NCI-H69 (cell line): ENCODE data around the gene RYR3.
A peak's percentile ranks its signal among the peaks of the same experiment; 100 is the strongest.
"Not testable (repeated sequence)": the region's sequence is repeated elsewhere in the genome, so short reads cannot be mapped to it uniquely, and the experiment has no call there.

ENCODE experiments used
- DNase-seq: peaks from one replicate; lab custom pipeline; 2025; lab: John Stamatoyannopoulos, UW

The RYR3 gene

DNA sequence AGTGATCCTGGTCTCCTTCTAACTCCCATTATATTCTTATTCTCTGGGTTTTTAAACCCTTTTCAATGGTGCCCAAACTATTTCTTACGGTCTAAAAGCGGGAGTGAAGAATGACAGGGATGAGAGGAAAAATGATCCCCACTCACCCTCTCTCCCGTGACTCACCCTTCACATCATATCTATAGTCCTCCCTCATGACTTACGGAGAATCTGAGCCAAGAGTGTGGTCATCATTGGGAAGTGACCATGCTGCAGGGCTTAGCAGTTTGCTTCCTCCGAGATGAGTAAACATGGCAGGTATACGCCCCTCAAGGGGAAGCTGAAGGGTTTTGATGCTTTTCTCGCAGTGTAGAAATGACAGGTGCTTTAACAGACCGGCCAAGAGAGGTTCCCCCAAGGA lies 274.0 kb downstream of the RYR3 start:
- DNase-seq = no peak

GRCh38 chr15:33586786-33587697 lies 276.3 kb downstream of the RYR3 start:
- no peak for DNase-seq

GRCh38 chr15:33587773-33588172 lies 277.0 kb downstream of the RYR3 start:
- no peak for DNase-seq

DNA sequence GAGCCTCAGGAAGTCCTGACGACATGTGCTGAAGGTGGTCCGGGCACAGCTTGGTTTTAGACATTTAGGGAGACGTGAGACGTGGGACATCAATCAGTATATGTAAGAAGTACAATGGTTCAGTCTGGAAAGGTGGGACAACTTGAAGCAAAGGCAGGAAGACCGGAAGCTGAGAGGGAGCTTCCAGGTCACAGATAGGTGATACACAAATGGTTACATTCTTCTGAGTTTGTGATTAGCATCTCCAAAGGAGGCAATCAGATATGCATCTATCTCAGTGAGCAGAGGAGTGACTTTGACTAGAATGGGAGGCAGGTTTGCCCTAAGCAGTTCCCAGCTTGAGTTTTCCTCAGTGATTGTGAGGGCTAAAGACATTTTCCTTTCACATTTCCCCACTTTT lies 282.1 kb downstream of the RYR3 start:
- DNase-seq = no peak

- not testable (repeated sequence) for DNase-seq
These were observed 287.6 kb downstream of the RYR3 start for GRCh38 chr15:33598382-33598781.

GRCh38 chr15:33600212-33600611 lies 289.4 kb downstream of the RYR3 start:
- DNase-seq = no peak

- no peak for DNase-seq
These were observed 290.7 kb downstream of the RYR3 start for GRCh38 chr15:33601461-33601860.

DNA sequence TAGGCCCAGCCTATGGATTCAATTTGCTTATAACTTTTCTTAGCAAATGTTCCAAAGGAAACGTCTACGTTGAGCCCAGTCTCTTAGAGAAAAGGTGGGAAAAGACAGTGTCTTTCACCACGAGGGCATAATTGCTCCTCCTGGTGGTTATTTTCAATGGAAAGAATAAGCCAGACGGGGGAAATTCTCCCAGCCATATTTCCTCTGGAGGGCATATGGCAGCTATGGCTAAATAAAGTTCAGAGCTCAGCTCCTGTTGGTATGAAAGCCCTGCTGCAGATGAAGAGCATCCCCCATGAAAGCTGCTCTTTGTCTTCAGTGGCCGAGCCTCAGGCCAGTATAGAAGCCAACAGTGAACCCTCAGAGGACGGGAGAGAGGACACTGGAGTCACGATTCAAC lies 297.9 kb downstream of the RYR3 start:
- DNase-seq = peak; percentile 47

DNA sequence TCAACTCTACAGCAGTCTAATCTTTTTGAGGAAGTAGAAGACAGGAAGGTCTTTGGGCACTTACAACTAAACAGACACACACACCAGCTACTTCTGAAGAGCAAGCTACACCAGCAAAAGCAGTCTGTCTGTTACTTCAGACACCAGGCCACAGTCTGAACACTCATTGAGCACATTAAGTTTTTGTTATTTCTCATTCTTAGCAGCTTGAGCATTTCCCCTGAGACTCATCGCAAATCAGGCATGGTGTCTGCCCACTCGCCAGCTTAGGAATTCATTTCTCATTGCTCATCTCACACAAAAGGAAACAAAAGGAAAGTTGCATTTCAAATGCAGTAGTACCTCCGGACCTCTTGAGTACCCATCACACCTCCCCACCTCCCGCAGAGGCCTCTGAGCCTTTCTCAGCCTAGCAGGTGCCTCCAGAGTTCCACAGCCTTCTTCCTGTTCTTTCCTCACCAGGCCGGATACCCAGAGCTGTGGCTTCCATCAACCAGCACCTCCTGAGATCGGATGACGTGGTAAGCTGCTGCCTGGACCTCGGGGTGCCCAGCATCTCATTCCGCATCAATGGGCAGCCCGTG lies 302.0 kb downstream of the RYR3 start:
- DNase-seq = no peak

DNA sequence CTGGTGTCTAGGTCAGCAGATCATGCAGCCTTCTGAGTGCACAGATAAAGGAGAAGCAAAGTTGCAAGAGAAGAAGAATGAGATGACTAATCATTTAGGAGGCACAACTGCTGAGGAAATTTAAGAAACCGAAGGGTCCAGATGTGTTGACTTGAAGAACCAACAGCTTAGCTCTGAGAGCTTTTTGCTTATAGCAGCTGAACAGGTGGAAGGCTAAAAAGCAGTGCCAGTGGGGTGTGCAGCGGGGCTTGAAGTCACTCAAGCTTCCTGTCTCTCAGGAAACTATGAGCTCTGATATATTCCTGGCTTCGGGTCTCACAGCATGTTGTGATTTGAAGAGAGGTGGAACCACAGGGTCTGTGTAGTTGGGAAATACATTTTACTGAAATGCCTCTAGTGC lies 305.7 kb downstream of the RYR3 start:
- no peak for DNase-seq

GRCh38 chr15:33618350-33618749 lies 307.6 kb downstream of the RYR3 start:
- DNase-seq = no peak

DNA sequence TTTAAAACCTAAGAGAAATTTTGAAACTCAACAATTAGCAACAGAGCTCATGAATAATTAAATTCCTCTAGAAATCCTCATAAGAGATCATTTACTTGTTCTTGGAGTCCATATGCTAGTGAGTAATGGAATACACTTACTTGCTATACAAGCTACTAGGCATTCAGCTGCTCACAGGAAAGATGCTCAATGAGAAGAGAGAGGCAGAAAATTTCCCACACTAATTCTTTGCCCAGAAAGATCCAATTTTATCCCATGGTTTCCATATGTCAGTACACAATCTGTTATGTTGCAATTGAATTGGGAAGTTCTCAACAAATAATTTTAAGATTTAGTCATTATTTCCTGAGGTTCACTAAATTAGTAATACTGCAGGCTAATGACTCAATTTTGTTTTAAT lies 310.4 kb downstream of the RYR3 start:
- no peak for DNase-seq

- DNase-seq = peak; percentile 24
These were observed 312.2 kb downstream of the RYR3 start for GRCh38 chr15:33623010-33623409.

DNA sequence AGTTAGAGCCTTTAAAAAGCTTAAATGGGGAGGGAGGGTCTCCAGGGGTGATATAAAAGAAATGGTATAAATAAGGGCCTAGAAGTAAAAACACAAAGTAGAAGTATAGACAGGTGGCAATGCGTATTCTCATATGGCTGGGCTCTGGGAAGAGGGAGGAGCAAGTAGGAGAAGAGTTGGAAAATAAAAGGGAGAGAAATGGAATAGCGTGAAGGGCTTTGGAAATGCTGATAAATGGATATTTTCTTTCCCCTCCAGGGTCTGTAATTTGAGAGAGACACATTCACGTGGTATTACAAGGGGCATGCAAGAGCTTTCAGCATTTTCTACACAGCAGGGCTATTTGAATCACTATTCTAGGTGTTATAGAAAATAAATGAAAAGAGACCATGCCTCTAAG lies 313.7 kb downstream of the RYR3 start:
- no peak for DNase-seq

DNA sequence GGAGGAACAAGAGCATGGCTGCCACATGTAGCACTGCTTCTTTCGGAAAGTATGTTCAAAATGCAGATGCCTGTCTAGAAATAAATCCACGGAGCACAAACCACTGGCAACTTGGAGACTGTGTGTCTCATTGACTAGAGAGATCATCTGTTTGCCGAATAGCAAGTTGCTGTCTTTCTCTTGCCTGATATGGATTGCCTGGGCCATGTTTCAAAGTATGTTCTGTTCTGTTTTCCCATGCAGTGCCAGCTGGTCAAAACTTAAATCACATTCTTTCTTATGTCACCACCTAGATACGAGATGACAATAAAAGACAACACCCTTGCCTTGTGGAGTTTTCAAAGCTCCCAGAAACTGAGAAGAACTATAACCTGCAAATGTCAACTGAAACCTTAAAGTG lies 318.9 kb downstream of the RYR3 start:
- no peak for DNase-seq

DNA sequence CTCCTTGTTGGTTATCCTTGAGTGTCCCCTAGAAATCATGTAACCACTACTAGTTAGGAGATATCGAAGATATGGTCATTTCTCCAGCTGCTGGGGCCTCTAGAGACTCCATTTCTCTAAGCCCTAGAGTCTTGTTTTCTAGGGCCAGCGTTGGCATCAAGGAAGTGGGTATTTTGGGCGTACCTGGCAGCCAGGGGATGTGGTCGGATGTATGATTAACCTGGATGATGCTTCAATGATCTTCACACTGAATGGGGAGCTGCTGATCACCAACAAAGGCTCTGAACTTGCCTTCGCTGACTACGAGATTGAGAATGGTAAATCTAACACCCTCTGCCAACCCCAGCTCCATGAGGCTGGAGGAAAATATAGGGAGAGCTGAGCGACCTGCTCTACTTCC lies 325.5 kb downstream of the RYR3 start:
- DNase-seq = no peak

GRCh38 chr15:33636958-33637357 lies 326.2 kb downstream of the RYR3 start:
- peak; percentile 60 for DNase-seq

- no peak for DNase-seq
These were observed 327.7 kb downstream of the RYR3 start for GRCh38 chr15:33638453-33638852.

DNA sequence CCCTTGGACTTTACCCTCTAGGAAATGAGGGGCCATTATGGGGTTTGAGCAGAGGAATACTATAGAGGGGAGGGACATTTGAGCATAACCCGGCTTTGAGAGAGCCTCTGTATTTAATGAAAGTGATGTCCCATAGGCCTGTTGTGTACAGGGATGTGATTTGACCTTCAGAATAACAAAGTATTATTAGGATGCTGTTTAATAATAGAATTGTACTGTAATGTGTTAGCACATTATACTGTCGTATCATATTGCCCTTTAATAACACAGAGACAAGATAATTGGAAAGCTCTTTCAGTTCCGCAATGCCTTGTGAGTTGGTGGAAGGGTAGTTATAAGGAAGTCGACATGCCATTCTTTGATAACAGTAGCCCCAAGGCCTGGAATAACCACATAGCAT lies 328.3 kb downstream of the RYR3 start:
- DNase-seq = no peak

DNA sequence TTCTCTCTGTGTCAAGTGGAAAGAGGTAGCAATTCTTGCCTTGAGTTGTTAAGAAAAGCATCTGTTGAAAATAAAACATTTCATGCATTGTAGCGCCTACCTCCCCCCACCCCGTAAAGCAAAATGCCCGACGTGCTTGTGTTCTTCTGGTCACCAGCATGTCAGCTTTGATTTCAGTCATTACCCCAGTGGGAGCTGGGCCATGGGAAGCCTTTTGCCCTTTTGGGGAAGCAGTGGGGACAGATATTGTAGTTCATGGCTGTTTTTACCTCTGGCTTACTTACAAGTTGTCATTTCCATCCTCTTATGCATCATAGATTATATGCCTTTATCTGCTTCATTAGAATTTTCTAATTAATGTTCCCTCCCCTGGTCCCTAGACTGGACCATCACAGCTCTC lies 328.7 kb downstream of the RYR3 start:
- peak; percentile 36 for DNase-seq

GRCh38 chr15:33639978-33640377 lies 329.2 kb downstream of the RYR3 start:
- peak; percentile 96 for DNase-seq

DNA sequence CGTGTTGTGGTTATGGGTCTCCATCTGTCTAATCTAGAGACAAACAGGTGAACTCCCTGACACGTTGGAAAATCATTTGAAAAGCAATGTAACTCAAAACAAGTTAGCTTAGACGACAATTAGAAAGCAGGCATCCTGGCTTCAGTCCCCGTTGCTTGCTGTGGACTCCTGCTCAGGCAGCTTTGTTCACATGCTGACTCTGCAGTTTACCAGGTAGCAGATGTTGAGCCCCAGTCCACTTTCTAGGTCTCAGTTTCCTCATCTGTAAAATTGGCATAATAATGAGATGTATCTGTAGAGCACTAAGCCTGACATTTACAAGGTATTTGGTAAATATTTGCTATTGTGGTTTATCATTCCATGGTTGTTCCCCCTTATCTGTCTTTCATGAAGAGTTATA lies 330.3 kb downstream of the RYR3 start:
- DNase-seq = peak; percentile 41

DNA sequence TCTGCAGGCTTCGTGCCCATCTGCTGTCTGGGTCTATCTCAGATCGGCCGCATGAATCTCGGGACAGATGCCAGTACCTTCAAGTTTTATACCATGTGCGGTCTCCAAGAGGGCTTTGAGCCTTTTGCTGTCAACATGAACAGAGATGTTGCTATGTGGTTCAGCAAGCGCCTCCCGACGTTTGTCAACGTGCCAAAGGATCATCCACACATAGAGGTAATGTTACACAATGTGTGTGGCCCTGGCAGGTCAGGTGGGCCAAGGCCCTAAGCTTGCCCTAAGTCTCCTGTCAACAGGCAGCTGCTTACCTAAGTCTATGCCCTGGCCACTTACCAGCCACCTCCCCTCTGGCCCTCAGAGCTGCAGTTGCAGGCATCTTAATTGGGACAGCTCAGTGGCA lies 333.5 kb downstream of the RYR3 start:
- no peak for DNase-seq

- DNase-seq = no peak
These were observed 336.0 kb downstream of the RYR3 start for GRCh38 chr15:33646744-33647143.
